GM18861 (cell line): ENCODE data around the gene TBC1D10A.

Experiments used
- ATAC-seq: cut with Tn5 transposase; IDR thresholded peaks from one replicate; pipeline ENCODE4 v1.9.1; 2021; ENCODE audit not compliant: unreplicated experiment

The TBC1D10A gene

DNA sequence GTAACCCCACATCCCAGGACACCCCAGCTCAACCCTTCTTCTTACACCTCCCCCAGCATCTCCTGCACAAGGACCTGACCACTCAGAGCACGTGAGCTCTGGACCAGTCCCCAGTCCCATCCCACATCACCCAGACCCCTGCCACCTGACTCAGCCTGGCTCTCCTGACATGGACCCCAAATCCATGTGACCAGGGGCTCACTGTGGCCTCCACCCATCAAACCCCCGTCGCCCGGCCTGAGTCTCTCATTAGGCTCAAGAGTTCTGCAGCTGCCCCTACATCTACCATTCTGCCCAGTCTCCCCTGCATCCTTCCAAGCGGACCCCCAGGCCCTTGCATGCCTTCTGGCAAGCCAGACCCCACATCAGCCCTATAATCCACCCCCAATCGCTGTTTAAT, 78.3 kb downstream of the TBC1D10A start:
- ATAC-seq = no peak

DNA sequence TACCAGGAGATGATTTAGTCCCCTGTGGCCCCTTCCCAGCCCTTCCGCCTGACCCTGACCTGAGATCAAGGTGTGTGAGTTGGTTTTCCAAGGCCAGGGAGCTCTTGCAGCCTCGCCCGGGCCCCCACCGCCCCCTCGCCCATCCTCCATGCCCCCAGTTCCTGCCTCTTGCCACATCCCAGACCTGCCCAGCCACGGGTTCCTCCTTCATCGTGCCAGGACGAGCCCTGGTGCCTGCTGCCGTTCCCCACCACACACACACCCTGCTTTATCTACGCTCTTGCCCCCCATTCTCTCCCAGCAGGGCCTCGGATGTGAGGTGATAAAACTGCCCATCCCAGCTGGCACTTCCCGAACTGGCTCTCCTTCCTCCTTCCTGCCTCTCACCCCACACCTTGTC, 78.8 kb downstream of the TBC1D10A start:
- no peak for ATAC-seq

DNA sequence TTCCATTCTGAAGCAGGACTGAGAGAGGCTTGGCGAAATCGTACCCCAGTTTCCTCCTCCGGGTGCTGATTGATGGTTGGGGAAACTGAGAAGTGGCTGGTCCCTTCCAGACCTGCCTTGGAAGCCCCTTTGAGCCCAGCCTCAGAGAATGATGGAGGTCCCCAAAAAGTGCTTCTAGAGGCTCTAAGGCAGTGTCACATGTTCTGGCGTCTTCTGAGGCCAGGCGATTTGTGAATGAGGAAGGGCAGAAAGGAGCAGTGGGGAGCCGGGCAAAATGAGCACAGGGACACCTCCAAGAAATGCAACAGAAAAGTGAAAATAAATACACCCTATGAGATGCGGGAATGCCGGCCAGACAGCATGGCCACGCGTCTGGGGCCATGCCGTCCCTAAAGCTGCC, 79.2 kb downstream of the TBC1D10A start:
- no peak for ATAC-seq

DNA sequence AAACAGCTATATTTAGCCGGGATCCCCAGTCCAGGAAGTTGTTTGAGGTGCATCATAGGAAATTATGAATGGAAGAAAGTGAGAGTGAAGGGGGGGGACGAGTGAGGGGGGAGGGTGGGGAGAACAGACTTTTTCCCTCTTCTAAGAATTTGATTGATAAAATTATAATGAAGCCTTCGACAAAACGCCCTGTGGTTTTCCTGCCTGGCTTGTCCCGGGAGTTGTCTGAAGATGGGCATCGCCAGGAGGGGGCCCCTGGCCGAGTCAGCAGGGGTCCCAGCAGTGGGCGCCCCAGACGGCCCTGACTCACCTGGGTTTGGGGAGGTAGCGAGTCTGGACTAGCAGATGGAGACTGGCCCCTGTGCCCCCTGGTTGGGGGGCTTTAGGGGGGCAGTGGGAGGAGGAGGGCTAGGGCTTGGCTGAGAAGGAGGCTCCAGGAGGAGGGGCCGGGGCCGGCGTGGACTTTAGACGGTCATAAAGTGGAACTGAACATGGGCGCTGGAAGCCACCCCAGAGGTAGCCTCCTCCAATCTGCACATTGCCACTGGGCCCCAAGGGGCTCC, 79.8 kb downstream of the TBC1D10A start:
- ATAC-seq = no peak

DNA sequence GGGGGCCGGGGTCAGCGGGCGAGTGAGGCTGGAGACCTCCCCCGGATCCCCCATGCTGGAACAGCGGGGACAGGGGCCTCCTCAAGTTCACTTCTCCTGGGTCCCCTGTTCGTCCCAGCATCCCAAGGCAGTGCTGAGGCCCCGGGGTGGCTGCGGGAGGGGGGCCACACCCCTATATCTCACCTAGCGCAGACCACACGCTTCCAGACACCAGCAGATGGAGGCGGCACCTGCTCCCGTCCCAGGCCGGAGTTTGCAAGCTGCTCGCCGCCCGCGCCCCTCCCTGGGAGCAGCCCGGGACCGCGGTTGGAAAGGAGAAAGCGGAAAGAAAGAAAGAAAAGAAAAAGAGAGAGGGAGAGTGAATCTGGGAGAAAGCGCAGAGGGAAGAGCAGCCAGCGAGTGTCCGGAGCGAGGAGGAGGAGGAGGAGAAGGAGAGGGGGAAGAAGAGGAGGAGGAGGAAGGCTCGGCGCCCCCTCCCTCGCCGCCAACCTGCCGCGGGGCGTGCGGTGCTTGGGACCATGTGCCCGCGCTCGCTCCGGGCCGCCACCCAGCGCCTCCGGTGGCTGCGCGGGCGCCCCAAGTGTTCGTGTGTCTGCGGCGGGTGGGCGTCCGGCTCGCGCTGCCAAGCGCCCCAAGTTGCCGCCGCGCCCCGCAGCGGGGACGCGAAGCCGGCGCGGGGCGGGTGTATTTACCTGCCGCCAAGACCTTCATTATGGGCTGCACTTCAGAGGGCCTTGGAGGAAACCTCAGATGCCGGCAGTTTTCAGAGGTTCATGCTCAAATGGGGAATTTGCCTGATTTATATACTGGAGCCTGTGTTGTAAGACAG, 80.5 kb downstream of the TBC1D10A start, which contains the start of gene LIF:
Gene LIF (minus strand): TSS at position 775 of the 829 bp plus-strand sequence. CDS start 64 bp downstream, at position 711.
- ATAC-seq = no peak

DNA sequence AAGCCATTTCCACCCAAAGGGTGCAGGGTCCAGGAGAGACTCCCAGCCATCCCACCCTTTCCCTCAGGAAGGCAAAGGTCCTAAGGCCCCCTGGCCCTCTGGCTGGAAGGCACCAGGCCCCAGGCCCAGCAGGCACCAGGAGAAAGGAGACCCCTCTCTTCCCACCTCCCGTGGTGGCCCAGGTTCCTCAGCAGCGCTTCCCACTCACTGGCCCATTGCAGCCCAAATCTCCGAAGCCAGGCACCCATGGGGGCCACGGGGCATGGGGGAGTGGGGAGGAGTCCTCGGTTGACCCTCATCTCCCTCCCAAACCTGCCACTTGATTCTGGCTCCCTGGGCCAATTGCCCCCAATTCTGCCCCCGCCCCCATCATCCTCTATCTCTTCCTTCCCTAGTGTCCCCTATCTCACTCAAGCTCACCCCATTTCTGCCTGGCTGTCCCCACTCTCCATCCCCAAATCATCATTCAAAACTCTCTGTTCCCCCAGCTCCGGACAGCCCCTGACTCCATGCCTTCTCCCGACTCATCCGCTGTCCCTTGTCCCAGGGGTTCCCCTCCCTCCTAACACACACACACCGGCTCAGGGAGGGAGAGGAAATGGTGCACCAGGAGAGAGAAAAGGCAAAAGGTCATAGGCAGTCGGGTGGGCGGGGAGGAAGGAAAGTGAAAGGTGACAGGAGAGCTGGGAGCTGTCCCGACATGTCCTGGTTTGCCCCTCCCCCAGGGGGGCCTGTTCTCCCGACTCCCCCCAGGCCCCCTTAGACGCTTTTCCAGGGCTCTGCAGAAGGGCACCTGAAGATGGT, 81.4 kb downstream of the TBC1D10A start:
- no peak for ATAC-seq

DNA sequence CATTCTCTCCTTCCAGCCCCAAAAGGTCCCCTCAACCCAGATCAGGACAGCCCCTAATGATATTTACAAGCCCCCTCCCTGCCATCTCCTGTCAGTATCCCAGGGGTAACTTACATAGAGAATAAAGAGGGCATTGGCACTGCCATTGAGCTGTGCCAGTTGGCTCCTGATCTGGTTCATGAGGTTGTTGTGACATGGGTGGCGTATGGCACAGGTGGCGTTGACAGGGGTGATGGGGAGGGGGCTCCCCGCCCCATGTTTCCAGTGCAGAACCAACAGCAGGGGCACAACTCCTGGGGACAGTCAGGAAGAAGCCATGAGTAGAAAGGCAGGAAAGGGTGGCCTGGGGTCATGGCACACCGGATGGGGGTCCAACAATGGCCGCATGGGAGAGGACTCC, 82.1 kb downstream of the TBC1D10A start:
- no peak for ATAC-seq

DNA sequence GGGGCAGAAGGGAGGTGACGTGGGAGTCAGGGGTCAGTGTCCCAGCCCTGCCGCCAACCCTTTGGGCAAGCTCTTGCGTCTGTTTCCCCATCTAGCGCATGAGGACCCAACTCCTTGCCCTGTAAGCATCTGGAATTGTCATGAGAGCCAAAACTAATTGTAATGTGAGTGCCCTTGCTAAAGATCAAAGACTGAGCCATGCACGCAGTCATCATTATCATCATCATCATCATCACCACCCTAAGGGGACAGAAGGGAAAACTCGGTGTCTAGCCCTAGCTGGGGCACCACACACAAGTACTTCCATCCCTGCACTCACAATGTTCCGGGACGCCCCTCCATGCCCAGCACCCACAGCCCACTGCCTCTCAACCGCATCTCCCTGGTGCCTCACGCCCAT, 82.7 kb downstream of the TBC1D10A start:
- ATAC-seq = no peak

DNA sequence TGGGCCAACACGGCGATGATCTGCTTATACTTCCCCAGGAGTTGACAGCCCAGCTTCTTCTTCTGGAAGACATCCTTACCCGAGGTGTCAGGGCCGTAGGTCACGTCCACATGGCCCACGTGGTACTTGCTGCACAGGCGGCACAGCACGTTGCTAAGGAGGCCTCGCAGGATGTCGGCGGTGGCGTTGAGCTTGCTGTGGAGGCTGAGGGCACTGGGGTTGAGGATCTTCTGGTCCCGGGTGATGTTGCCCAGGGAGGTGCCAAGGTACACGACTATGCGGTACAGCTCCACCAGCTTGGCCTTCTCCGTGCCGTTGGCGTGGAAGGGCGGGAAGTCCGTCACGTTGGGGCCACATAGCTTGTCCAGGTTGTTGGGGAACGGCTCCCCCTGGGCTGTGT, 83.1 kb downstream of the TBC1D10A start:
- ATAC-seq = no peak
